A549 (cell line): ENCODE data around the gene GPATCH2.

Experiments
- GATA3 ChIP-seq: IDR thresholded peaks from 2 replicates; pipeline ENCODE4 v1.6.1; 2012; ENCODE audit warnings: borderline replicate concordance
- JUN ChIP-seq, 2 experiments: fragments of >200 bp; sonication (Bioruptor Twin); formaldehyde crosslinking; IDR thresholded peaks; 2 replicates in 1 of 2; 3 replicates in 1 of 2; pipeline ENCODE4 v1.6.1; 2016 to 2017
- NR3C1 ChIP-seq: fragments of >200 bp; sonication (Bioruptor Twin); formaldehyde crosslinking; IDR thresholded peaks from 3 replicates; pipeline ENCODE4 v1.6.1; 2017
- POLR2A ChIP-seq: IDR thresholded peaks from 2 replicates; pipeline ENCODE4 v1.6.1; 2012; ENCODE audit warnings: mild to moderate bottlenecking, low read length
- POLR2AphosphoS2 ChIP-seq: conservative IDR thresholded peaks from 2 replicates; pipeline ENCODE4 v1.6.1; 2012; ENCODE audit warnings: low read length, improper control_type of control experiment, inconsistent platforms
- TP53 ChIP-seq: fragments of 250-450 bp; sonication (Bioruptor Pico); IDR thresholded peaks from 2 replicates; pipeline ENCODE4 v1.5.0; 2021; ENCODE audit warnings: mild to moderate bottlenecking, moderate library complexity
- TF ChIP-seq, protein P1 (sequence below): fragments of >200 bp; sonication (Bioruptor Twin); formaldehyde crosslinking; IDR thresholded peaks from 3 replicates; pipeline ENCODE4 v1.5.1; 2016
- TF ChIP-seq, protein P2 (sequence below): fragments of 200-600 bp; sonication (generic); IDR thresholded peaks from 2 replicates; pipeline ENCODE4 v1.6.1; 2016; ENCODE audit warnings: antibody characterized with exemption, mild to moderate bottlenecking, moderate library complexity

DNA sequence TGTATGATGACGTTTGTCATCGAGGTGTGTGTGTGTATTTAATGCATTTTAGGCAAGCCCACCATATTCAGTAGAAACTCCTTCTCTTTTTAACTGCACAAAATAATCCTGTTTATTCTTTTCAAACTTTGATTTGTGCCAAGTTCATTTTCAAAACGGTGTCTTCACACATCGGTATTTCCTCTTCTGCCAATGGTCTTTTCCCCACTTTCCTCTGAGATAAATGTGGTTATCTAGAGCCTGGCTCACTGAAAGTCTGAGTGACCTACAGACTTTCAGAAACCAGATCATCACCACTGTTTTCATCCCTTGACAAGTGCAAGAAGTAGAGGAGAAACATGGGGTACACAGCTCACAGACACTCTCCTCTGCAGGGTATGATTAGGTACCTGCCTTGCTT is 69.4 kb downstream of the GPATCH2 start:
- TF ChIP-seq, protein P1, sequence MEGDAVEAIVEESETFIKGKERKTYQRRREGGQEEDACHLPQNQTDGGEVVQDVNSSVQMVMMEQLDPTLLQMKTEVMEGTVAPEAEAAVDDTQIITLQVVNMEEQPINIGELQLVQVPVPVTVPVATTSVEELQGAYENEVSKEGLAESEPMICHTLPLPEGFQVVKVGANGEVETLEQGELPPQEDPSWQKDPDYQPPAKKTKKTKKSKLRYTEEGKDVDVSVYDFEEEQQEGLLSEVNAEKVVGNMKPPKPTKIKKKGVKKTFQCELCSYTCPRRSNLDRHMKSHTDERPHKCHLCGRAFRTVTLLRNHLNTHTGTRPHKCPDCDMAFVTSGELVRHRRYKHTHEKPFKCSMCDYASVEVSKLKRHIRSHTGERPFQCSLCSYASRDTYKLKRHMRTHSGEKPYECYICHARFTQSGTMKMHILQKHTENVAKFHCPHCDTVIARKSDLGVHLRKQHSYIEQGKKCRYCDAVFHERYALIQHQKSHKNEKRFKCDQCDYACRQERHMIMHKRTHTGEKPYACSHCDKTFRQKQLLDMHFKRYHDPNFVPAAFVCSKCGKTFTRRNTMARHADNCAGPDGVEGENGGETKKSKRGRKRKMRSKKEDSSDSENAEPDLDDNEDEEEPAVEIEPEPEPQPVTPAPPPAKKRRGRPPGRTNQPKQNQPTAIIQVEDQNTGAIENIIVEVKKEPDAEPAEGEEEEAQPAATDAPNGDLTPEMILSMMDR, result no peak
- no peak for TF ChIP-seq POLR2AphosphoS2
- TF ChIP-seq TP53 (CRISPR knock-in tag), result no peak
- TF ChIP-seq NR3C1, result no peak
- no peak for TF ChIP-seq POLR2A
- no peak for TF ChIP-seq JUN (IDR thresholded peaks at IDR 0.05)
- TF ChIP-seq GATA3, result no peak
- TF ChIP-seq, protein P2, sequence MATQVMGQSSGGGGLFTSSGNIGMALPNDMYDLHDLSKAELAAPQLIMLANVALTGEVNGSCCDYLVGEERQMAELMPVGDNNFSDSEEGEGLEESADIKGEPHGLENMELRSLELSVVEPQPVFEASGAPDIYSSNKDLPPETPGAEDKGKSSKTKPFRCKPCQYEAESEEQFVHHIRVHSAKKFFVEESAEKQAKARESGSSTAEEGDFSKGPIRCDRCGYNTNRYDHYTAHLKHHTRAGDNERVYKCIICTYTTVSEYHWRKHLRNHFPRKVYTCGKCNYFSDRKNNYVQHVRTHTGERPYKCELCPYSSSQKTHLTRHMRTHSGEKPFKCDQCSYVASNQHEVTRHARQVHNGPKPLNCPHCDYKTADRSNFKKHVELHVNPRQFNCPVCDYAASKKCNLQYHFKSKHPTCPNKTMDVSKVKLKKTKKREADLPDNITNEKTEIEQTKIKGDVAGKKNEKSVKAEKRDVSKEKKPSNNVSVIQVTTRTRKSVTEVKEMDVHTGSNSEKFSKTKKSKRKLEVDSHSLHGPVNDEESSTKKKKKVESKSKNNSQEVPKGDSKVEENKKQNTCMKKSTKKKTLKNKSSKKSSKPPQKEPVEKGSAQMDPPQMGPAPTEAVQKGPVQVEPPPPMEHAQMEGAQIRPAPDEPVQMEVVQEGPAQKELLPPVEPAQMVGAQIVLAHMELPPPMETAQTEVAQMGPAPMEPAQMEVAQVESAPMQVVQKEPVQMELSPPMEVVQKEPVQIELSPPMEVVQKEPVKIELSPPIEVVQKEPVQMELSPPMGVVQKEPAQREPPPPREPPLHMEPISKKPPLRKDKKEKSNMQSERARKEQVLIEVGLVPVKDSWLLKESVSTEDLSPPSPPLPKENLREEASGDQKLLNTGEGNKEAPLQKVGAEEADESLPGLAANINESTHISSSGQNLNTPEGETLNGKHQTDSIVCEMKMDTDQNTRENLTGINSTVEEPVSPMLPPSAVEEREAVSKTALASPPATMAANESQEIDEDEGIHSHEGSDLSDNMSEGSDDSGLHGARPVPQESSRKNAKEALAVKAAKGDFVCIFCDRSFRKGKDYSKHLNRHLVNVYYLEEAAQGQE, result no peak
